GM12891 (cell line): ENCODE data around the gene EIF3K.

Source experiments
- POLR2A ChIP-seq: IDR thresholded peaks from 2 replicates; pipeline ENCODE4 v1.6.1; 2011; ENCODE audit warnings: low read depth, low read length, control low read depth
- POLR2AphosphoS5 ChIP-seq: IDR thresholded peaks from 2 replicates; pipeline ENCODE4 v1.6.1; 2011; ENCODE audit warnings: low read depth, low read length, control low read depth
- POU2F2 ChIP-seq: IDR thresholded peaks from 2 replicates; pipeline ENCODE4 v1.6.1; 2011; ENCODE audit warnings: low read depth, mild to moderate bottlenecking, control low read depth, low read length, moderate library complexity
- SPI1 ChIP-seq: IDR thresholded peaks from 2 replicates; pipeline ENCODE4 v1.6.1; 2011; ENCODE audit warnings: low read depth, low read length, control low read depth
- TAF1 ChIP-seq: IDR thresholded peaks from 2 replicates; pipeline ENCODE4 v1.6.1; 2011; ENCODE audit warnings: low read depth, low read length, control low read depth

GRCh38 chr19:38619361-38620174 lies 580 bp downstream of the EIF3K start:
- TF ChIP-seq POLR2AphosphoS5 (no peak), POLR2A (no peak), POU2F2 (no peak), TAF1 (no peak), SPI1 (no peak)
